CD8-positive, alpha-beta memory T cell (primary cell): Measurements from ENCODE around the gene DEFB132. TPM values are rescaled to one million over a fixed set of nuclear protein-coding genes. Genes with fewer than 3 reads are reported as not detected.

Experiments used
- CTCF ChIA-PET: fragments of 350-600 bp; sonication (Branson Sonifier 250); formaldehyde crosslinking; loops from one replicate; lab custom pipeline; 2021; ENCODE audit warnings: antibody characterized with exemption; lab: Charles Lee
- POLR2A ChIA-PET: fragments of 350-600 bp; sonication (Branson Sonifier 250); formaldehyde crosslinking; loops from one replicate; lab custom pipeline; 2021; ENCODE audit warnings: antibody characterized with exemption; lab: Charles Lee
- DNase-seq, 5 donors: peaks; one replicate each; pipeline versions ENCODE4 v3.0.0 to v3.0.0-alpha.2; 2020 to 2022; ENCODE audit warnings: mixed read lengths in 1 of 5
- H3K27ac ChIP-seq: one replicate; pipeline ENCODE4 v1.7.0; 2013; ENCODE audit warnings: low read depth, mild to moderate bottlenecking, low read length, moderate library complexity
- H3K27me3 ChIP-seq: 2 replicates; pipeline ENCODE4 v1.7.0; 2013; ENCODE audit warnings: low read length, mild to moderate bottlenecking; ENCODE audit not compliant: insufficient read depth, poor library complexity, severe bottlenecking
- H3K36me3 ChIP-seq: 2 replicates; pipeline ENCODE4 v1.7.0; 2013; ENCODE audit warnings: mild to moderate bottlenecking, low read length, moderate library complexity; ENCODE audit not compliant: insufficient read depth
- H3K4me1 ChIP-seq: 2 replicates; pipeline ENCODE4 v1.7.0; 2013; ENCODE audit warnings: mild to moderate bottlenecking, low read length, moderate library complexity; ENCODE audit not compliant: insufficient read depth
- H3K4me3 ChIP-seq: 2 replicates; pipeline ENCODE4 v1.7.0; 2013; ENCODE audit warnings: mild to moderate bottlenecking, low read length
- H3K9me3 ChIP-seq: 2 replicates; pipeline ENCODE4 v1.7.0; 2013; ENCODE audit warnings: mild to moderate bottlenecking, low read length
- H3K27ac Mint-ChIP-seq, 8 donors: one replicate each; pipeline ENCODE4 v1.8.0; 2020 to 2021; ENCODE audit warnings: mixed read lengths in 8 of 8, mild to moderate bottlenecking in 6 of 8, inconsistent platforms in 3 of 8, moderate library complexity in 3 of 8
- H3K27me3 Mint-ChIP-seq, 2 donors: one replicate each; pipeline ENCODE4 v1.8.0; 2020 to 2021; ENCODE audit warnings: mixed read lengths in 2 of 2, mild to moderate bottlenecking in 1 of 2, moderate library complexity in 1 of 2
- H3K36me3 Mint-ChIP-seq, 3 donors: one replicate each; pipeline ENCODE4 v1.8.0; 2020 to 2021; ENCODE audit warnings: mixed read lengths in 3 of 3, inconsistent platforms in 1 of 3, mild to moderate bottlenecking in 1 of 3
- H3K4me1 Mint-ChIP-seq, 3 donors: one replicate each; pipeline ENCODE4 v1.8.0; 2020 to 2021; ENCODE audit warnings: mixed read lengths in 3 of 3, inconsistent platforms in 1 of 3, mild to moderate bottlenecking in 1 of 3
- H3K4me3 Mint-ChIP-seq, 7 donors: one replicate each; pipeline ENCODE4 v1.8.0; 2020 to 2021; ENCODE audit warnings: mixed read lengths in 7 of 7, mild to moderate bottlenecking in 6 of 7, moderate library complexity in 4 of 7, inconsistent platforms in 2 of 7
- H3K9me3 Mint-ChIP-seq, 5 donors: one replicate each; pipeline ENCODE4 v1.8.0; 2020 to 2022; ENCODE audit warnings: mixed read lengths in 5 of 5, mild to moderate bottlenecking in 3 of 5, moderate library complexity in 2 of 5, inconsistent platforms in 1 of 5
- polyA plus RNA-seq: library from polyadenylated mRNA; unstranded; fragments of 300-500 nt; fragmentation: Illumina TruSeq; gene quantifications from one replicate; pipeline ENCODE4 v1.2.3, GENCODE V29; 2021
- total RNA-seq, 2 experiments: library from RNA; stranded (reverse); gene quantifications; one replicate each; pipeline ENCODE4 v1.2.3, GENCODE V29; 2021

Gene DEFB132
- total and polyA plus RNA-seq, 3 experiments from 2014 or later: not detected

GRCh38 chr20:309841-310644 is 52.5 kb downstream of the DEFB132 start:
- Histone ChIP-seq H3K27me3 (no peaks in the 10 kb centered on the region), H3K4me3 (peak overlapping the region; percentile 34)
- H3K4me3 Mint-ChIP-seq: peak overlapping the region in 6 of 7 donors; percentile 55 to 75 (median 67)

DNA sequence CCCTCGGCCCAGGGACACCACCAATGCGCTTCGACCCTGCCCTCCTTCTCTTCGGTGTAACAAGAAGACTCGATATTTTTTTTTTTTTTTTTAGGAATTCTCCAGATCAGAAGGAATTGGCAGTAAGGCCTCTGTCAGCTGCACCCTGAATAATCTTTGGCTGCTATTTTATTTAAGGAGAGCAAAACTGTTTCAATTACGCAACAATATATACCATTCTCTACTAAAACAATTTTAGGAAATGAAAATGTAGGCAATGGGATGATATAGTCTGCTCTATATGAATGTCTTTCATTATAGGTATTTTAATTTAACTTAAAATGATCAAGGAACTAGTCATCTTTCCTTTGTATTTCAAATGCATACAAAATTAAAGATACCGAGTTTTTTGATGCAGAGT is 53.1 kb downstream of the DEFB132 start:
- Histone ChIP-seq H3K27ac (no peak overlapping the region), H3K4me3 (peak overlapping the region; percentile 34), H3K4me1 (peaks cover 11% of the 10 kb centered on the region), H3K9me3 (no peaks in the 10 kb centered on the region), H3K36me3 (no peaks in the 10 kb centered on the region), H3K27me3 (no peaks in the 10 kb centered on the region)
- Mint-ChIP-seq H3K36me3 (no peaks in the 10 kb centered on the region), H3K4me1 (peaks cover 9 to 14% (median 10%) of the 10 kb centered on the region in 3 donors), H3K27ac (peak overlapping the region in 3 of 8 donors; percentile 51 to 73 (median 52)), H3K9me3 (no peaks in the 10 kb centered on the region), H3K27me3 (no peaks in the 10 kb centered on the region), H3K4me3 (peak overlapping the region in 6 of 7 donors; percentile 55 to 75 (median 67))
- POLR2A ChIA-PET: interaction anchor here (0.7 to 0.9 kb wide), 3 partner anchors 9 to 597 kb away, joined by 5 to 7 read pairs (median 5); no protein-coding TSS in a partner anchor
- DNase-seq: no peak
- CTCF ChIA-PET: interaction anchor here (1.1 to 1.2 kb wide), 2 partner anchors 14 to 20 kb away, joined by 3 to 4 read pairs; no protein-coding TSS in a partner anchor

More at GRCh38 chr20:309841-310644, 52.5 kb downstream of the DEFB132 start:
- Mint-ChIP-seq H3K4me1 (peaks cover 9 to 14% (median 10%) of the 10 kb centered on the region in 3 donors), H3K27ac (peak overlapping the region in 5 of 8 donors; percentile 31 to 73 (median 52)), H3K27me3 (no peaks in the 10 kb centered on the region), H3K9me3 (no peaks in the 10 kb centered on the region), H3K36me3 (no peaks in the 10 kb centered on the region)
- Histone ChIP-seq H3K27ac (no peak overlapping the region), H3K4me1 (peaks cover 11% of the 10 kb centered on the region), H3K9me3 (no peaks in the 10 kb centered on the region), H3K36me3 (no peaks in the 10 kb centered on the region)
- ChIA-PET POLR2A (interaction anchor here (0.7 to 0.9 kb wide), 4 partner anchors 8 to 598 kb away, joined by 3 to 7 read pairs (median 5); no protein-coding TSS in a partner anchor), CTCF (interaction anchor here (1.1 to 1.2 kb wide), 3 partner anchors 12 to 20 kb away, joined by 3 to 4 read pairs (median 3); no protein-coding TSS in a partner anchor)
- DNase-seq: peak; percentile 25 to 82 (median 64)

Other genes with a start within 250 kb of the DEFB132 start
- not detected for gene DEFB125, start 170.1 kb upstream of the DEFB132 start, total RNA-seq
- not detected for gene DEFB125, start 170.1 kb upstream of the DEFB132 start, polyA plus RNA-seq
- not detected for gene DEFB126, start 115.1 kb upstream of the DEFB132 start, total RNA-seq
- not detected for gene DEFB126, start 115.1 kb upstream of the DEFB132 start, polyA plus RNA-seq
- gene DEFB127, start 100.3 kb upstream of the DEFB132 start, total RNA-seq: not detected
- gene DEFB127, start 100.3 kb upstream of the DEFB132 start, polyA plus RNA-seq: not detected
- not detected for gene DEFB128, start 68.0 kb upstream of the DEFB132 start, total RNA-seq
- gene DEFB128, start 68.0 kb upstream of the DEFB132 start, polyA plus RNA-seq: not detected
- gene DEFB129, start 30.5 kb upstream of the DEFB132 start, total RNA-seq: not detected
- not detected for gene DEFB129, start 30.5 kb upstream of the DEFB132 start, polyA plus RNA-seq
- gene C20orf96, start 33.0 kb downstream of the DEFB132 start, total RNA-seq: 1 to 10 TPM; 3.7 to 4.3 TPM
- gene C20orf96, start 33.0 kb downstream of the DEFB132 start, polyA plus RNA-seq: 0.46 TPM
- 10 to 100 TPM; 25.3 to 25.4 TPM for gene ZCCHC3, start 39.8 kb downstream of the DEFB132 start, total RNA-seq
- 14.1 TPM for gene ZCCHC3, start 39.8 kb downstream of the DEFB132 start, polyA plus RNA-seq
- gene SOX12, start 67.8 kb downstream of the DEFB132 start, total RNA-seq: 1 to 10 TPM; 4.7 to 5.1 TPM
- gene SOX12, start 67.8 kb downstream of the DEFB132 start, polyA plus RNA-seq: 0.64 TPM
- 1 to 10 TPM; 7.6 to 9.5 TPM for gene NRSN2, start 89.4 kb downstream of the DEFB132 start, total RNA-seq
- 1.0 TPM for gene NRSN2, start 89.4 kb downstream of the DEFB132 start, polyA plus RNA-seq
- 10 to 100 TPM; 24.6 to 28.7 TPM for gene TRIB3, start 123.0 kb downstream of the DEFB132 start, total RNA-seq
- gene TRIB3, start 123.0 kb downstream of the DEFB132 start, polyA plus RNA-seq: 12.0 TPM
- gene RBCK1, start 150.6 kb downstream of the DEFB132 start, total RNA-seq: 10 to 100 TPM; 83.7 to 90.5 TPM
- 95.7 TPM for gene RBCK1, start 150.6 kb downstream of the DEFB132 start, polyA plus RNA-seq
- gene TBC1D20, start 204.8 kb downstream of the DEFB132 start, total RNA-seq: 10 to 100 TPM; 24.6 to 25.0 TPM
- gene TBC1D20, start 204.8 kb downstream of the DEFB132 start, polyA plus RNA-seq: 28.6 TPM